ENCODE results near the gene MAPKBP1.

Gene MAPKBP1

DNA sequence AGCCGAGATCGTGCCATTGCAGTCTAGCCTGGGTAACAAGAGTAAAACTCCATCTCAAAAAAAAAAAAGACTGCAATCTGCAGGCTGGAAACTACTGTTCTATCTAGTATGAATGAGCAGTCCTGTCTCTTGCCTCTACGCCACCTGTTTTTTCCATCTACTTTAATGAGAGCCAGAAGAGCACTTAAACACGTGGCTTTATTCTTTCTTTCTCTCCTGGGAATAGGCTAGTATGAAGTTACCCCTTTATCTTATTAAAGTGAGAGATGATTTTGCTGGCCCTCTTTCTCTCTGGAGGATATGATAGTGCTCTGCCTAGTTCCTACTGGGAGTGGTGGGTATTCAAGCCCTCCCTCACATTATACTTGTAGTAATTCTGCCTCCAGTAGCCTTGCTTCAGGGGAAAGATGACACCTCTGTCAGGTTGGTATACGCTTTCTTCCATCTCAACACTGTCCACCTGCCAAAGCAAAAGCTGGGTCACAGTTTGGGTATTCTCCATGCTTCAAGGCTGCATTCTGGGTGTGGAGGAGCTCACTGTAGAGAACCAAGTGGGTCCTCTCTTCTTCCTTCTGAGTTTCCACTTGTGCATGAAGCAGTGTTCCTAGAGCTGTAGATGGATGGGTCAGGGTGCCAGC is 17.8 kb downstream of the MAPKBP1 start:
- H3K9ac ChIP-seq, result 0 out of 2 replicates have a peak overlapping the region, but pooled peaks have one; percentile 12
- peak overlapping the region; percentile 91 for H3K4me2 ChIP-seq
- H3K36me3 ChIP-seq, result no peaks in the 10 kb centered on the region
- H3K4me1 ChIP-seq, result peaks cover 99% of the 10 kb centered on the region
- H3K4me3 ChIP-seq, result no peak overlapping the region
- no peak for TF ChIP-seq Cebpa-rat (IDR thresholded peaks at IDR 0.05)
- no peaks in the 10 kb centered on the region for H4K20me1 ChIP-seq
- H3K9me3 ChIP-seq, result no peaks in the 10 kb centered on the region
- peak overlapping the region; percentile 85 for H3K27ac ChIP-seq
- H3K27me3 ChIP-seq, result no peaks in the 10 kb centered on the region

DNA sequence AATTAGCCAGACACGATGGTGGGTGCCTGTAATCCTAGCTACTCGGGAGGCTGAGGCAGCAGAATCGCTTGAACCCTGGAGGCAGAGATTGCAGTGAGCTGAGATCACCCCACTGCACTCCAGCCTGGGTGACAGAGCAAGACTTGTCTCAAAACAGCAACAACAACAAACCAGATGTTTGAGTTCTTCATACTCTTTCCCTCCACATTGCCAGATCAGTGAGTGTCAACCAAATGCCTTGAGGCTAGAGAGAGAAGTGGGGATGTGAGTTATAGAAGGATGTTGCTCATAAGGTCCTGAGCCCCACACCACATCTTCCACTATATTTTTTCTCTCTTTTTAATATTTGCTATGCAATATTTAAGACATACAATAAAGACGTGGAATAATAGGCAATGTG is 19.8 kb downstream of the MAPKBP1 start:
- H3K9me3 ChIP-seq, result no peaks in the 10 kb centered on the region

DNA sequence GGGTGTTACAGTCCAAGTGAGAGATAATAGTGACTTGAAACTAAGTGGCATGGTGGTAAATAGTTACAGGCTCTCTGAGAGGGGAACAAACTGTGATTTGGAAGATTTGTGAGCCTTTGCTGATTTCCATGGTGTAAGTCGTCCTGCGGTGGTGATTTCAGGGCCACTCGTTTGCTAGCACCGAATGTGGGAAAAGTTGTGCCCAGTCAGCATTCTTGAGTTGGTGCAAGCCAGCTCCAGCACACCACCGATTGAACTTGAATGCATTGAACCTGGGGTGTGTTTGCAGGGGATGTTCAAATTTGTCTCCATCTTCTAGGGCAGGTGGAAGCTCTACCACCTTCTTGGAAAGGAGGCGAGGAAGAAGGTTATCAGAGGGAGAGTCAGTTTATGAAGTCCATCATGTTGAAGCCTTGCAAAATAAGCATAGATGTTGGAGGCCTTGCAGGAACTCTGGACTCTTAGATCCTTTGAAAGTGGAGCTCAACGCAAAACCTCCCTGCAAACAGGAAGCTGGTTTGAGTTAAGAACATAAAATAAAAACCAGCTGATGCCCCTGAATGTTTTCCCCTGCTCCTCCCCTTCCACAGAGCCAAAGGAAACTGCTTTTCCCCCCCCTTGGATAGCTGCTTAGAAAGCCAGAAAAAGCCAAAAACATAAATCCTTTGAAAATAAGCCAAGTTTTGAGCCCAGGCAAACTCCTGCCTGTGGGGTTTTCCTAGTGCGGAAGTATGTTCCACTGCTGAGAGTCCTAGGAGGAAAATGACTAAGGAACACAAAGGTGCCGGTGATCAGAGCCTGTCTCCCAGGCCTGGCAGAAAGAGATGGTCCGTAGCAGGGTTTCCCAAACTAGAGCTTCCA is 21.9 kb downstream of the MAPKBP1 start:
- H3K27ac ChIP-seq, result peak overlapping the region; percentile 28; the same call in 1 of the 2 replicates
- H3K9ac ChIP-seq, result peak overlapping the region; percentile 39; the same call in 1 of the 2 replicates
- H4K20me1 ChIP-seq, result 0 out of 2 replicates have a peak, but pooled peaks cover 8% of the 10 kb centered on the region
- H3K4me1 ChIP-seq, result peaks cover 83% of the 10 kb centered on the region
- no peak for TF ChIP-seq Cebpa-rat (IDR thresholded peaks at IDR 0.05)
- peaks cover 19% of the 10 kb centered on the region for H3K36me3 ChIP-seq
- H3K4me3 ChIP-seq, result no peak overlapping the region
- H3K4me2 ChIP-seq, result peak overlapping the region; percentile 73
- peaks cover 7% of the 10 kb centered on the region for H3K9me3 ChIP-seq
- H3K27me3 ChIP-seq, result no peaks in the 10 kb centered on the region

More for the DNA sequence above, 19.8 kb downstream of the MAPKBP1 start:
- Histone ChIP-seq H3K9ac (no peak overlapping the region), H3K27ac (no peak overlapping the region; the same call in 1 of the 2 replicates), H3K36me3 (no peaks in the 10 kb centered on the region), H3K4me1 (peaks cover 98% of the 10 kb centered on the region), H4K20me1 (0 out of 2 replicates have a peak, but pooled peaks cover 7% of the 10 kb centered on the region), H3K4me3 (no peak overlapping the region), H3K4me2 (0 out of 2 replicates have a peak overlapping the region, but pooled peaks have one; percentile 73), H3K27me3 (no peaks in the 10 kb centered on the region)
- no peak for TF ChIP-seq Cebpa-rat (IDR thresholded peaks at IDR 0.05)

DNA sequence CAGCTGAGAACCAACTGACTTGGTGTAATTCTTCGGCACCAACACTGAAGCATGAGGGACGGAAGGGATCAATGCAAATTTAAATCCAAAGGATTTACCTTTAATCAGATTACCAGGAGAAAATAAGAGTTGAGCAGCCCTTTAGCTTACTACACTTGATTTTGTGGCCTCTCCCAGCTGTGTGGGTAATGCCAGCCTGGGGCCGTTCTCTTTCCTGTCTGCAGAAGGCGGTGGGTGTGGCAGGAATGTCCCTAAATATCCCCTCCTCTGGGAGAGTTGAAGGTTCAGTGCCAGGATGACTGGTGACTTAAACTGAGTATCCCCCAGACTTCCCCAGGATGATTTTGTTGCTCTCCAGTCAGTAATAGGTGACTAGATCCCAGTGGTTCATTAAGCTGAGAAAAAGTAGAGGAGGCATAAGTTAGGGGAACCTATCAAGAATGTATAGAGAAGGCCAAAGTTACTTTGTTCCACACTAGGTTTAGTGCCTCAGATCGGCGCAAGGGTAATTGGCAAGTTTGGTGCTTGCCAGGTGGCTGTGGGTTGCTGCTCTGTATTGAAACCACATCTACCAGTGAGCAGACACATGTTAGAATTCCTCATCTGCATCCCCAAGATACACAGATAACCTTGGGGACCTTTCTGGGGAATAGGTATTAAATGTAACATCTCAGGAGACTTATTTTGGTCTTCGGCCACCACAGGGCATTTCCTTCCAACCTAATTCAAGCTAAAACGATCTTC is 23.1 kb downstream of the MAPKBP1 start:
- TF ChIP-seq Cebpa-rat (IDR thresholded peaks at IDR 0.05), result no peak
- peaks cover 31% of the 10 kb centered on the region for H3K36me3 ChIP-seq
- H3K27ac ChIP-seq, result peak overlapping the region; percentile 28; the same call in 1 of the 2 replicates
- 0 out of 2 replicates have a peak, but pooled peaks cover 8% of the 10 kb centered on the region for H4K20me1 ChIP-seq
- peaks cover 72% of the 10 kb centered on the region for H3K4me1 ChIP-seq
- peak overlapping the region; percentile 73 for H3K4me2 ChIP-seq
- no peak overlapping the region for H3K4me3 ChIP-seq
- H3K9ac ChIP-seq, result no peak overlapping the region; the same call in 1 of the 2 replicates
- peaks cover 17% of the 10 kb centered on the region for H3K9me3 ChIP-seq
- H3K27me3 ChIP-seq, result no peaks in the 10 kb centered on the region

DNA sequence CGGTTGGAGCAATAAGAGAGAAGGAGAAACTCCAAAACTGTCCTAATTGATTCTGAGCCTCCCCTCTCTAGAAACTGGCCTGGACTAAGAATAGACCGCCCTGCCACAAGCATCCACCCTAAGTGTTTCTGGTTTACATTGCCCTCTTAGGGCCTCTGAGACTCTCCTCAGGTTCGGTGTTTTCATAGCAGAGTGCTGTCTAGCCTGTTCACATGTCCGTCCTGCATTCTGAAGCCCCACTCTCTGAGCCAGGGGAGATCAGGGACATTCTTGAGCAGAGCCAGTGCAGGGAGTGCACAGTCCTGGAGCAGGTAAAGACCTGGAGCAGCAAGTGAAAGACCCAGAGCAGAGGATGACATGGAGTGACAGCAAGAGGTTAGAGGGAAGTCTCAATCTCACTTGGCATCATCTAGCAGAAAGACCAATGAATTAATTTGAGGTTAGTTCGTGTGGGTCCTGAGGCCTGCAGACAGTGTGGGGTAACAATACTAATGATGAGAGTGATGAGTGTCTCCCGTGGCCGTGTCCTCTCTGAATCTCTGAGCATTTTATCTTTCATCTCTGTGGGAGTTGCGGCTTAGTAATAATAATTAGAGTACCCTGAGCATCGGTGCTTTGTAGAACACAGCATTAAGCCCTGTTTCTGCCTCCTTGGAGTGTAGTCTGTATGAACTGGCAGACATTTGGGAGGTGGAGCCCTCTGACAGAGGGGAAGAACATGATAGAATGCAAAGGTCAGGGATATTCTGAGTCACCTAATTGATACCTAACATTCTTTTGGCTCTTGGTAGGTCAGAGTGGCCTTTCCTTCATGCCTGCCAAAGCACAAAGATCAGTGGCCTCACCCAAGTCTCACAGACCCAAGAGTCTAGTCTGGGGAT is 24.6 kb downstream of the MAPKBP1 start:
- H3K4me2 ChIP-seq, result peak overlapping the region; percentile 40
- H3K27ac ChIP-seq, result peak overlapping the region; percentile 5; the same call in 1 of the 2 replicates
- 0 out of 2 replicates have a peak, but pooled peaks cover 8% of the 10 kb centered on the region for H4K20me1 ChIP-seq
- peaks cover 45% of the 10 kb centered on the region for H3K36me3 ChIP-seq
- TF ChIP-seq Cebpa-rat (IDR thresholded peaks at IDR 0.05), result no peak
- H3K27me3 ChIP-seq, result no peaks in the 10 kb centered on the region
- no peak overlapping the region for H3K4me3 ChIP-seq
- peaks cover 57% of the 10 kb centered on the region for H3K4me1 ChIP-seq
- no peak overlapping the region; the same call in 1 of the 2 replicates for H3K9ac ChIP-seq
- peaks cover 17% of the 10 kb centered on the region for H3K9me3 ChIP-seq

DNA sequence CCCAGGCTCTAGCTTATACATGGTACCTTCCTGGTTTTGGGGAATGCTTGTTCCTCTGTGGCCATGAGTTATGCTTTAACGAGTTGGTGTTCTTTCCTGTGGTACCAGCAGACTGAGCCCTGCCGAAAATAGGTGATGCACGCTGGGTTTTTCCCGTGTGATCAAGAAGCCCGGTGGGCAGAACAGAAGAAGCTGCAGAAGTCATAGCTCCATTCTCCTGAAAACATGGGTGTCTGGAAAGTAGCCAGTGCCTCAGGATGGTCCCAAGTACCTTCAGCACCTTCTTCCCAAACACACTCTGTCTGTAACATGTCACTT is 25.2 kb downstream of the MAPKBP1 start:
- H3K4me3 ChIP-seq, result no peak overlapping the region
- H3K9ac ChIP-seq, result no peak overlapping the region
- H3K36me3 ChIP-seq, result peaks cover 45% of the 10 kb centered on the region
- peak overlapping the region; percentile 40 for H3K4me2 ChIP-seq
- H3K27ac ChIP-seq, result 0 out of 2 replicates have a peak overlapping the region, but pooled peaks have one; percentile 5
- H3K4me1 ChIP-seq, result peaks cover 56% of the 10 kb centered on the region
- H4K20me1 ChIP-seq, result 0 out of 2 replicates have a peak, but pooled peaks cover 8% of the 10 kb centered on the region
- TF ChIP-seq Cebpa-rat (IDR thresholded peaks at IDR 0.05), result no peak
- H3K9me3 ChIP-seq, result peaks cover 17% of the 10 kb centered on the region
- H3K27me3 ChIP-seq, result no peaks in the 10 kb centered on the region

DNA sequence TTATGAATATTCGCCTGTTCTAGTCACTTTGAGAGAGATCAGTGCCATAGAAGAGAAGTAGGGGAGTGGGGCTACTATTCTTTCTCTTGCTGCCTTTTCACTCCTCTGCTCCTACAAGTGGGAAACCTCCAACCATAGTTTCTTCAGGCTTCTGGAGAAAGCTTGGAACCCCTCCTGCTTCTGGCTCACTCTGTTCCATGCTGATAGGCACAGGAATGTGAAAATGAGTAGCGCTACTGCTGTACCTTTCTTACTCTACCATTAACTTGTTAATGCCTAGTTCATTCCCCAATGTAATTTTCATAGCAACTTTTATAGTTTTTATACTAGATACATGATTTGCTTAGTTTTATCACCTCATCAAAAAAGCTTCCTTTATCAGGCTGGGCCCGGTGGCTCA is 26.9 kb downstream of the MAPKBP1 start:
- peaks cover 17% of the 10 kb centered on the region for H3K9me3 ChIP-seq
- TF ChIP-seq Cebpa-rat (IDR thresholded peaks at IDR 0.05), result no peak
- H3K27ac ChIP-seq, result no peak overlapping the region
- no peak overlapping the region for H3K4me3 ChIP-seq
- no peak overlapping the region for H3K4me2 ChIP-seq
- no peaks in the 10 kb centered on the region for H3K27me3 ChIP-seq
- H3K9ac ChIP-seq, result no peak overlapping the region
- peaks cover 45% of the 10 kb centered on the region for H3K36me3 ChIP-seq
- peaks cover 56% of the 10 kb centered on the region for H3K4me1 ChIP-seq
- H4K20me1 ChIP-seq, result 0 out of 2 replicates have a peak, but pooled peaks cover 8% of the 10 kb centered on the region

DNA sequence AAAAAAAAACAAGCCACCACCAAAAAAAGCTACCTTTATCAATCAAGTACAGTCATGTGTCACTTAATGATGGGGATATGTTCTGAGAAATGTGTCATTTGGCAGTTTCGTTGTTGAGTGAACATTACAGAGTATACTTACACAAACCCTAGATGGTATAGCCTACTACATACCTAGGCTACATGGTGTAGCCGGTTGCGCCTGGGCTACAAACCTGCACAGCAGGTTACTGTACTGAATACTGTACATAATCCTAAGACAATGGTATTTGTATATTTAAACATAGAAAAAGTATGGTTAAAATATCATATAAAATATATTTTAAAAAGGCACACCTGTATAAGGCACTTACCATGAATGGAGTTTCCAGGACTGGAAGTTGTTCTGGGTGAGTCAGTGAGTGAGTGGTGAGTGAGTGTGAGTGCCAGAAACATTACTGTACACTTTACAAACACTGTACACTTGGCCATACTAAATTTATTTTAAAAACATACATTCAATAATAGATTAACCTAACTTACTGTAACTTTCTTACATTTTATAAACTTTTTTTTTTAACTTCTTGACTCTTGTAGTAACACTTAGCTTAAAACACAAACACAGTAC is 27.7 kb downstream of the MAPKBP1 start:
- no peak for TF ChIP-seq Cebpa-rat (IDR thresholded peaks at IDR 0.05)
- Histone ChIP-seq H4K20me1 (peaks cover 8% of the 10 kb centered on the region; the same call in 1 of the 2 replicates), H3K4me3 (no peak overlapping the region), H3K4me2 (no peak overlapping the region), H3K9ac (no peak overlapping the region), H3K27me3 (no peaks in the 10 kb centered on the region), H3K9me3 (peaks cover 17% of the 10 kb centered on the region), H3K27ac (no peak overlapping the region), H3K4me1 (peaks cover 53% of the 10 kb centered on the region), H3K36me3 (peaks cover 52% of the 10 kb centered on the region)

Measured in BLaER1 (cell line).